ENCODE measurements around the gene CAMP. TPM values are rescaled to one million over a fixed set of nuclear protein-coding genes. Genes with fewer than 3 reads are reported as not detected.

CAMP gene
- total and polyA plus RNA-seq, 2 of the 13 experiments (the other 11 are each of a cell fraction or from before 2014, with no cell fraction given): not detected

GRCh38 chr3:48245136-48245535 is 21.8 kb downstream of the CAMP start:
- Histone ChIP-seq H3K4me3 (replicated peaks in 1 of 3; ENCODE audit: insufficient read depth in 1 of 3, low read depth in 2 of 3, low read length in 3 of 3) (no peak overlapping the region), H3K27me3 (ENCODE audit: control insufficient read depth in 1 of 2, insufficient read depth in 2 of 2, low read length in 2 of 2) (no peaks in the 10 kb centered on the region), H3K9me3 (ENCODE audit: low read length) (no peaks in the 10 kb centered on the region), H3K4me1 (ENCODE audit: insufficient read depth, low read length) (peaks cover 27% of the 10 kb centered on the region), H3K36me3 (replicated peaks in 1 of 2; ENCODE audit: control insufficient read depth in 1 of 2, insufficient read depth in 2 of 2, low read length in 2 of 2) (peaks cover 1 to 5% of the 10 kb centered on the region in 2 experiments; a peak in 2 of 5 replicates), H4K20me1 (ENCODE audit: insufficient read depth, low read length) (no peaks in the 10 kb centered on the region), H3K4me2 (ENCODE audit: low read depth, low read length) (no peak overlapping the region), H2AFZ (ENCODE audit: low read length) (no peak overlapping the region), H3K9ac (ENCODE audit: insufficient read depth, low read depth, low read length) (no peak overlapping the region), H3K27ac (ENCODE audit: extremely low read length, insufficient read depth, low read length) (no peak overlapping the region), H3K79me2 (ENCODE audit: insufficient read depth, low read length) (no peaks in the 10 kb centered on the region)
- DNase-seq (ENCODE audit: low spot score) (no peak), FAIRE-seq (no peak), ATAC-seq (no peak)
- no TSS peak for BruUV-seq (replicated peaks)
- intact Hi-C loops (cut with micrococcal nuclease; ENCODE audit: unreplicated experiment) (no loop called here), in situ Hi-C loops (cut with HindIII; ENCODE audit: extremely low pct_ligation_motif_present, low pct_unique_long_range_greater_than_20kb) (no loop called here)
- POLR2A ChIA-PET: interaction anchor here (0.9 kb wide), 1 partner anchor 19 kb away, joined by 3 read pairs; no protein-coding TSS in a partner anchor
- TF ChIP-seq PBX2 (CRISPR knock-in tag; IDR thresholded peaks at IDR 0.05) (no peak), ONECUT2 (CRISPR knock-in tag; IDR thresholded peaks at IDR 0.05) (no peak), ZNF788 (CRISPR knock-in tag; IDR thresholded peaks at IDR 0.05; ENCODE audit: borderline replicate concordance) (no peak), NFKB2 (CRISPR knock-in tag; IDR thresholded peaks at IDR 0.05; ENCODE audit: borderline replicate concordance) (no peak), SIX1 (CRISPR knock-in tag; IDR thresholded peaks at IDR 0.05; ENCODE audit: borderline replicate concordance) (no peak), SMC3 (IDR thresholded peaks at IDR 0.05; ENCODE audit: low read length) (no peak), ZNF547 (CRISPR knock-in tag; IDR thresholded peaks at IDR 0.05) (no peak), BRF2 (CRISPR knock-in tag; IDR thresholded peaks at IDR 0.05) (no peak), REST (IDR thresholded peaks at IDR 0.05; ENCODE audit: borderline replicate concordance in 1 of 2, low read depth in 1 of 2, low read length in 2 of 2) (no peak), MIER2 (CRISPR knock-in tag; IDR thresholded peaks at IDR 0.05) (no peak), SIN3A (IDR thresholded peaks at IDR 0.05; ENCODE audit: borderline replicate concordance, low read depth, low read length) (no peak), ZBTB7B (CRISPR knock-in tag; IDR thresholded peaks at IDR 0.05) (no peak), GABPA (IDR thresholded peaks at IDR 0.05; ENCODE audit: low read depth, low read length) (no peak), GABPA (CRISPR knock-in tag; IDR thresholded peaks at IDR 0.05; ENCODE audit: low read depth) (no peak)
- TF ChIP-seq, protein P1, sequence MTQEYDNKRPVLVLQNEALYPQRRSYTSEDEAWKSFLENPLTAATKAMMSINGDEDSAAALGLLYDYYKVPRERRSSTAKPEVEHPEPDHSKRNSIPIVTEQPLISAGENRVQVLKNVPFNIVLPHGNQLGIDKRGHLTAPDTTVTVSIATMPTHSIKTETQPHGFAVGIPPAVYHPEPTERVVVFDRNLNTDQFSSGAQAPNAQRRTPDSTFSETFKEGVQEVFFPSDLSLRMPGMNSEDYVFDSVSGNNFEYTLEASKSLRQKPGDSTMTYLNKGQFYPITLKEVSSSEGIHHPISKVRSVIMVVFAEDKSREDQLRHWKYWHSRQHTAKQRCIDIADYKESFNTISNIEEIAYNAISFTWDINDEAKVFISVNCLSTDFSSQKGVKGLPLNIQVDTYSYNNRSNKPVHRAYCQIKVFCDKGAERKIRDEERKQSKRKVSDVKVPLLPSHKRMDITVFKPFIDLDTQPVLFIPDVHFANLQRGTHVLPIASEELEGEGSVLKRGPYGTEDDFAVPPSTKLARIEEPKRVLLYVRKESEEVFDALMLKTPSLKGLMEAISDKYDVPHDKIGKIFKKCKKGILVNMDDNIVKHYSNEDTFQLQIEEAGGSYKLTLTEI (CRISPR knock-in tag; conservative IDR thresholded peaks at IDR 0.05): no peak
- TF ChIP-seq, protein P2, sequence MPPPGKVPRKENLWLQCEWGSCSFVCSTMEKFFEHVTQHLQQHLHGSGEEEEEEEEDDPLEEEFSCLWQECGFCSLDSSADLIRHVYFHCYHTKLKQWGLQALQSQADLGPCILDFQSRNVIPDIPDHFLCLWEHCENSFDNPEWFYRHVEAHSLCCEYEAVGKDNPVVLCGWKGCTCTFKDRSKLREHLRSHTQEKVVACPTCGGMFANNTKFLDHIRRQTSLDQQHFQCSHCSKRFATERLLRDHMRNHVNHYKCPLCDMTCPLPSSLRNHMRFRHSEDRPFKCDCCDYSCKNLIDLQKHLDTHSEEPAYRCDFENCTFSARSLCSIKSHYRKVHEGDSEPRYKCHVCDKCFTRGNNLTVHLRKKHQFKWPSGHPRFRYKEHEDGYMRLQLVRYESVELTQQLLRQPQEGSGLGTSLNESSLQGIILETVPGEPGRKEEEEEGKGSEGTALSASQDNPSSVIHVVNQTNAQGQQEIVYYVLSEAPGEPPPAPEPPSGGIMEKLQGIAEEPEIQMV (CRISPR knock-in tag; IDR thresholded peaks at IDR 0.05; ENCODE audit: low read depth): no peak
- CTCF ChIA-PET (ENCODE audit: low intra/inter-chr PET ratio, low total read pairs): no interaction called here
- WGBS (ENCODE audit: low lambda C conversion rate): 98% methylated on average over 7 of the region's 7 CpGs

Data from HepG2 (cell line).